HCEC 1CT (cell line): ENCODE data around the gene SYT12.

Source experiments
- DNase-seq: peaks from one replicate; pipeline ENCODE4 v3.0.0-alpha.2; 2017

SYT12 gene

DNA sequence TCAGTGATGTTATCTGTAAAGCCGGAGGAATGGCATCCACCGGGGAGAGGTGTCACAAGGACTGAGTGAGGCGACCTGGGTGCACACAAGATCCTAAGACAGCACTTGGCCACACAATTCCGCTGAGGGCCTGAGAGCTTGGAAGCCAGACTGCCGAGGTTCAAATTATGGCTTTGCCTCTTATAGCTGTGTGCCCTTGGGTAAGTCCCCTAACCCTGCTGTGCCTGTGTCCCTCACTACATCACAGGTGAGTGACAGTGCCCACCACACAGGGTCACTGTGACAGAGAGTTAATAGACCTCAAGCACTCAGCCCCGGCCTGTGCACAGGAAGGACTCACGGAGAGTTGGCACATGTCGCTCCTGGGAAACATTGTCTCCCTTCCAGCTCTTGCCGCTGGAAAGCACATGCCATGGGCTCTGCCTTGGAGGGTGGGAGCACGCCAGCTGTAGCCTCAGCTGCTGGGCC is 34.3 kb downstream of the SYT12 start:
- DNase-seq, result no peak

GRCh38 chr11:67058506-67058905 is 35.6 kb downstream of the SYT12 start:
- no peak for DNase-seq

- DNase-seq, result no peak
These were observed 36.7 kb downstream of the SYT12 start for GRCh38 chr11:67059671-67060070.

DNA sequence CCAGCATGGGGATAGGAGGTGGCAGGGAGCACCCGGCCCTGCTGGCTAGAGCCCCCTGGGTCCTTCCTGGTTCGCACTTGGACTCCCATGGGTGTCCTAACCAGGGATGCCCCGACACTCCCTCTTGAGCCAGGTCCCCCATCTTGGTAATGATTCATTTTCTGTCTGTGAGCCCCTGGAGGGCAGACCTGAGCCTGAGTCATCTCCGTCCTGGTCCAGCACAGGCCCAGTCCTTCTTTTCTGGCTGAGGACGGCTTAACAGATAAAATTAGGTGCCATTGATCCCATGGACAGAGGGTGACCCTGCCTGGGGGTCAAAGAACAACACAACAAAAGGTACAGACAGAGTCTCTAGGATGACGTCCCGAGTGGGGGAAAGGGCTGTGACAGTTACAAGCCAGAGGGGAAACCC is 37.2 kb downstream of the SYT12 start:
- DNase-seq, result no peak

DNA sequence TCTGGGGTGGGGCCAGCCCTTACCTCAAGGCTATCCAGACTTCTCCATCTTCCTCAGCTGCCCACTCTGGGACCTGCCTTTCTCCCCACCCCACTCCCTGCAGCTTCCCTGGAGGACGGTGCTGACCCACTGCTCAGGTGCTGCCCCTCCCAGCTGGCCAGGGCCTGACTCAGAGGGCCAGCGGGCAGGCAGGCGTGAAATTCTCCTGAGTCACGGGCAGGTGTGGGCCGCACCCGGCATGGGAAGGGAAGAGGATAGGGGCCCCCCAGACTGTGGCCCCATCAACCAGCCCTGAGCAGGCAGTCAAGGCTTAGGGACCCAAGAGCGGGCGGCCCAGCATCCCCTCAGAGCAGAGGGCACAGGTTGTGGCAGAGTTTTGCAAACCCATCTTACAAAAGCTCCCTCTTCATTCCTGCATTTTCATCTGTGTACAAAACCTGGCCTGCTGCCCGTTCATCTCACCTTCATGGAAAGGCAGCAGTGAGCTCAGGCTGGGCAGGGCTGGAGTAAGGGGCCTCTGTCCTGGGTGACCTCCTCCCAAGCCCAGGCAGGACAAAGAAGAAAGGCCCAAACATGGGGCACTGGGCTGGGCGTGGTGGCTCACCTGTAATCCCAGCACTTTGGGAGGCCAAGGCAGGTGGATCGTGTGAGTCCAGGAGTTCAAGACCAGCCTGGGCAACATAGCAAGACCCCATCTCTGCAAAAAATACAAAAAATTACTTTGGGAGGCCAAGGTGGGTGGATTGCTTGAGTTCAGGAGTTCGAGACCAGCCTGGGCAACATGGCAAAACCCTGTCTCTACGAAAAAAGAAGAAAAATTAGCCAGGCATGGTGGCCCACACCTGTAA is 39.8 kb downstream of the SYT12 start:
- DNase-seq, result no peak

- no peak for DNase-seq
These were observed 43.4 kb downstream of the SYT12 start for GRCh38 chr11:67066333-67066709.

GRCh38 chr11:67071420-67072284 is 48.7 kb downstream of the SYT12 start:
- no peak for DNase-seq

DNA sequence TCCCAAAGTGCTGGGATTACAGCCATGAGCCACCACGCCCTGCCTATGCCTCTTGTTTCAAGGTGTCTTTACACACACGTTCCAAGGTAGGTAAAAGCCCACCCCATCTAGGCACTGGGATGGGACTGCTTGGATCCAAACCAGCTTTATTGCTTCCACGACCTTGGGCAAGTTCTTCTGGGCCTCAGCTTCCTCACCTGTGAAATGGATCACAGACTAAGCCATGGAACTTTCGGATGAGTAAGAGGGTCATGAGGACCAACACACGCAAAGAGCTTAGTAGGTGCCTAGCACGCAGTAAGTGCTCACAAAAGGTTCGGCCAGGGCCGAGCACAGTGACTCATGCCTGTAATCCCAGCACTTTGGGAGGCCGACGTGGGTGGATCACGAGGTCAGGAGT is 49.4 kb downstream of the SYT12 start:
- no peak for DNase-seq

DNA sequence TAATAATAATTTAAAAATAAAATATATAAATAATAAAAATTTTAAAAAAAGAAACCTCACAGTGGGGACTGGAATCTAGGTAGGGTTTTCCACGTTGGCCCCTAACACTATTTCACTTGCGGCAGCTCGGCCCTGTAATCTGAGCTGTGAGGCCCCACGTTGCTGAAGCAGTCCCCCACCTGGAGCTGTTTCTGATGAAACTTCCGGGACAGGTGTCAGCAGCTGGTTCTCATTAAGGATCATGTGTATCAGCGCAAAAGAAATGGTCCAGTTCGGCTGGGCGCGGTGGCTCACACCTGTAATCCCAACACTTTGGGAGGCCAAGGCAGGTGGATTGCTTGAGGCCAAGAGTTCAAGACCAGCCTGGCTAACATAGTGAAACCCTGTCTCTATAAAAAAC is 51.0 kb downstream of the SYT12 start:
- no peak for DNase-seq

DNA sequence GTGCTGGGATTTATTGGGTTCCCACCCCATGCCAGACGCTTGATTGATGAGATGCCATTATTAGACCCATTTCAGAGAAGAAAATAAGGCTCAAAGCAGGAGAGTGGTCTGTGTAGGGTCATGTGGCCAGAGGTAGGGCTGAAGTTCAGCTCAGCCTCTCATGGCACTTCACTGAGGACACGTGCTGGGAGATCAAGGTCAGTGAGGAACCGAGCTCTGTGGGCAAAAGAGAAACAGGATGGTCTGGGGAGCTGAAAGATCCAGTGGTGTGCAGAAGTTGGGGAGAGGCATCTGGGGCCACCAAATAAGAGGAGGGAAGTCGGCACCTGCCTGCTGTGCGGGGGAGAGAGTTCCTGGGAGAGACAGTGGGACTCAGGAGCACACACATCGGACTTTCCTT is 53.3 kb downstream of the SYT12 start:
- DNase-seq, result no peak

- DNase-seq, result no peak
These were observed 56.3 kb downstream of the SYT12 start for GRCh38 chr11:67079065-67079705.

- DNase-seq, result no peak
These were observed 59.3 kb downstream of the SYT12 start for GRCh38 chr11:67082071-67082791.

DNA sequence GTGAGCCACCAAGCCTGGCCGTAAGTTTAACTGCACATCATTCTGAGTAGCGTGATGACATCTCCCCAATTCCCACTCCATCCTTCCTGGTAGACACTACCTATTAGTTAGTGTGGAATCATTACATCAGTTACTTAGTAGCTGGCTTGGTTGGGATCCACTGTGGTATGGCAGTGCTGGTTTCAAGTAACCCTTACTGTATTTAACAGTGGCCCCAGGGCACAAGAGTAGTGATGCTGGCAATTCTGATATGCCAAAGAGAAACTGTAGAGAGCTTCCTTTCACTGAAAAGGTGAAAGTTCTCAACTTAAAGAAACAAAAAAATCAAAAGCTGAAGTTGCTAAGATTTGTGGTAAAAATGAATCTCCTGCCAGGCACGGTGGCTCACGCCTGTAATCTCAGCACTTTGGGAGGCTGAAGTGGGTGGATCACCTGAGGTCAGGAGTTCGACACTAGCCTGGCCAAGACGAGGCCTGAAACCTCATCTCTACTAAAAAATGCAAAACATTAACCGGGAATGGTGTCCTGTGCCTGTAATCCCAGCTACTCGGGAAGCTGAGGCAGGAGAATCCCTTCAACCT is 60.9 kb downstream of the SYT12 start:
- DNase-seq, result no peak

GRCh38 chr11:67085617-67086016 is 62.7 kb downstream of the SYT12 start:
- DNase-seq, result no peak

DNA sequence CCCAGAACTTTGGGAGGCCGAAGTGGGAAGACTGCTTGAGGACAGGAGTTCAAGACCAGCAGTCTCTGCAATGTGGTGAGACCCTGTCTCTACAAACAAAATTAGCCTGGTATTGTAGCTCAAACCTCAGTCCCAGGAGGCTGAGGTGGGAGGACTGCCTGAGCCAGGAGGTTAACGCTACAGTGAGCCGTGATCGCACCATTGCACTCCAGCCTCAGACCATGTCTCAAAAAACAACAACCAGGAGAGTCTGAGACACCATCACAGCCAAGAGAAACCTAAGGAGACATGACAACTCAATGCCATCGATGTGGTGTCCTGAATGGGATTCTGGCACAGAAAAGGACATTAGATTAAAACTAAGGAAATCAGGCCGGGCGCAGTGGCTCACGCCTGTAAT is 67.8 kb downstream of the SYT12 start:
- DNase-seq, result no peak

- DNase-seq, result no peak
These were observed 72.2 kb downstream of the SYT12 start for GRCh38 chr11:67095214-67095507.

DNA sequence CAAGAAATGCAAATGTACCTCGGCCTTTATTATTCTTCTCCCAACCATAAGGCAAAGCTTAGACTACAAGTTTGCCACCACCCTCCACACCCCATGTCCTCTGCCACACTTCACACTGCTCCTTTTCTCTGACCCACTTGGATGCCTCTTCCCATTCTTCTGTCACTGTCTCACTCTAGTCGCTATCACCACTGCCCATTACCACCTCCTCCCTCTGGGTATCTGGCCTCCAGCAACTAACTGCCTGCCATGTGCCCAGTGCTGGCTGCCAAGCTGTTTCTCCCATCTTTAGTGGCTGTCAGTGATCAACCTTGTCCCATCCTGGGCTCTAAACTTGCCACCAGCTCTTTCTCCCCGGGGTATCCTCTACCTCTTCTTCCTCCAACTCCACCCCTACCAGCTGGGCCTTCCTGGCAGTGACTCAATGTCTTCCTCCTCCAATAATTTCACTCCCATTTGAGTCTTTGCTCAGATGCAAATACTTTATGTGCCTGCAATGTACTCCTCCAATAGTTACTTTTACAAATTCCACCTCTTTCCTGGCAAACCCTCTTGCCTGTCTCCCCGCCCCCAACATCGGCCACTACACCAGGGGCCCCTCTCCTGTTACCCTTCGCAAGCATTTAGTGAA is 76.0 kb downstream of the SYT12 start:
- DNase-seq, result no peak

DNA sequence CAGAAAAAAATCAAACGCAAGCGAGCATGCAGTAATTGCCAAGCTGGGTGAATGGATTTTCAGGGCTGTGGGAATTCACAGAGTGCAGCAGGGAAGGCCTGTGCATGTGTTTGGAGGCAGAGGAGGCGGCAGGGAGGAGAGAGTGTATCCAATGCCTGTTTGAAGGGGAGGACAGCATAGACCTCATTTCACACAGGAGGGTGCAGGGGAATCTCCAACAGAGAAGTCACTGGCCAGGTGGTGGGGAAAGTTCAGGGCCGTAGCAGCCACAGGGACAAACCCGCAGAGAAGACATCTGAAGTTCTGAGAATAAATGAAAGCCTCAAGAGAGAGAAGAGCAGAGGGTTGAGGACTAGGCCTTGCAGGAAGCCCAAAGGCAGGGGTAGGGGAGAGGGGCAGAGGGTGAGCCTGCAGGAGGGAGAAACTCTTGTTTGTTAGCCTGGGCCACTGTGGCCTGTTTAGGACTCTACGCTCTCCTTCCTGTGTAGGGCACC is 76.9 kb downstream of the SYT12 start:
- no peak for DNase-seq
